GM18507 (cell line): ENCODE results near the gene SLC25A39.
A peak's percentile ranks its signal among the peaks of the same experiment; 100 is the strongest.

Source experiments
- DNase-seq: peaks from one replicate; pipeline ENCODE4 v3.0.0; 2011; ENCODE audit warnings: low read depth; ENCODE audit not compliant: insufficient read length; ENCODE audit errors: extremely low spot score
- FAIRE-seq: peaks from 2 replicates; lab custom pipeline; 2011; peaks lifted over from hg19 to GRCh38; lab: Jason Lieb, UNC

The SLC25A39 gene

DNA sequence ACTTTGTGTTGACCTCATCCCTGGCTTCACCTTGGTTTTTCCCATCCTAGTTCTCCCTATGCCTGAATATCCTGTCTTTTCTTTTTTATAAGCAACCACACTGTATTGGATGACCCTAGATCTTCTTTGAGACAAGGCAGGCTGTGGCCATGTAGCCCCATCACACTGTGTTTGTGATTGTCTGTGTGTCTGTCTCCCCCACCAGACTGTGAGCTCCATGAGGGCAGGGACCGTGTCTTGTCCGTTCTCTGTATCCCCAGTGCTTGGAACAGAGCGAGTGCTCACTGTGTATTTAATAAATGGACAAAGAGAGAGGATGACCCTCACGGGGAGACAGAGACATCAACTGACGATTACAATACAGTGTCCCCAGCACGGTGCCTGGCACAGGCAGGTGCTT, 7.1 kb downstream of the SLC25A39 start:
- FAIRE-seq: no peak
- no peak for DNase-seq

- FAIRE-seq: no peak
- DNase-seq: no peak
Measured at GRCh38 chr17:44315760-44316731, 8.6 kb downstream of the SLC25A39 start.

- FAIRE-seq (no peak), DNase-seq (no peak)
Measured at GRCh38 chr17:44314869-44315661, 9.6 kb downstream of the SLC25A39 start.

DNA sequence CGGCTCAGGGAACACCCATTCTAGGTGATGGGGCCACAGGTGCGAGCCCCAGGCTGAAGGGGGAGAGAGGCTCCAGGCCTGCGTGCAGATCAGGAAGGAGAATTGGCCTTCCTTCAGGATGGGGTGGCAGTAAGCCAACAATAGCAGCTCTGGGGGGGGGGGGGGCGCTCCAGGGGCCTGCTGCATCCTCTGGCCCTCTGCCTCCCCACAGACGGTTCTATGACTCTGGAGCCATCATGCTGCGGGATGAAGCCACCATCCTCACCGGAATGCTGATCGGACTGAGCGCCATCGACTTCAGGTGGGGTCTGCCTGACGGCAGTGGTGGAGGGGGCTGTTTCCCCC, 10.1 kb downstream of the SLC25A39 start:
- no peak for FAIRE-seq
- no peak for DNase-seq

DNA sequence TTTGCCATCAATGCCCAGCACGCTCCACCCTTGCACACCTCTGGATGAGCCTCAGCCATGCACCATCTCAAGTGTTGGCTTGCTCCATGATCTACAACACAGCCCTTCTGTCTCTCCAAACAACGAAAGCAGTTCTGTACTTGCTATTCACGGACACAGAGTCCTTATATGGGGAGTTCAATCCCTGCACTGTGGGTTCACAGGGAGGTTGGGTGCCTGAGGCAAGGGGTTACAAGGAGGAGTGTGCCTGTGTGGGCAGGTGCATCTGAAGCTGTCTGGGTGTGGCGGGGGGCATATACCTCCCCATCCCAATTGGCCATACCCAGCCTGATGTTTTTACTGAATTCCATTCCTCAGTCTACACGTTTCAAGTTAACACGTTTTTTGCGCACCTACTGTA, 10.6 kb downstream of the SLC25A39 start:
- FAIRE-seq: no peak

GRCh38 chr17:44312396-44313104, 12.1 kb downstream of the SLC25A39 start:
- FAIRE-seq: no peak
- DNase-seq: no peak

More for the DNA sequence above, 10.6 kb downstream of the SLC25A39 start:
- no peak for DNase-seq

DNA sequence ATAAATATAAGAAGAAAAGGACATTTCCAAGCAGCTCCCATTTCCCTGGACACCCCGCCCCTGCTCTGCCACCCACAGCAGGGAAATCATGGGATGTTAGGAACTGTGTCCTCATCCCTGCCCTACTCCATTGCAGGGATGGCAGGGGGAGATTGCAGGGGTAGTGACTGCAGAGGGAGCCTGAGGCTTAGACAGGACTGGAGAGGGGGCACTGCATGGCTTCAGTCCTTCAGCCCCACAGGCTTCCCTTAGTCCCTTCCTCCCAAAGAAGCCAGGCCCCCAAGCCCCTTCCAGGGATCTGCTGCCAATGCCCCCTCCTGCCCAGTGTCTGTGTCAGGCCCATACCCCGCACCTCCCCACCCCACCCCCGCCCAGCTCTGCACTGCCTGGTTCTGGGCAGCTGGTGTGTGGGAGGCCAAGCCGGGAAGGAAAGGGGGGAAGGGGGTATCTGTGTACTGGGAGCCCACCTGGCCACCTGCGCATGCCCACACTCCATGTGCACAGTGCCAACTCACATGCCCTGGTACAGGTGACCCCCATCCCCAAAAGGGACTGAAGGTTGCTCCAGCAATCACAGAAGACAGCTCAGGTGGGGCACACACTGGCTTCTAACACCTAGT, 13.0 kb downstream of the SLC25A39 start:
- DNase-seq (no peak), FAIRE-seq (no peak)

GRCh38 chr17:44310609-44311376, 13.8 kb downstream of the SLC25A39 start:
- DNase-seq (no peak), FAIRE-seq (no peak)

- DNase-seq (no peak), FAIRE-seq (no peak)
Measured at GRCh38 chr17:44310188-44310587, 14.4 kb downstream of the SLC25A39 start.

DNA sequence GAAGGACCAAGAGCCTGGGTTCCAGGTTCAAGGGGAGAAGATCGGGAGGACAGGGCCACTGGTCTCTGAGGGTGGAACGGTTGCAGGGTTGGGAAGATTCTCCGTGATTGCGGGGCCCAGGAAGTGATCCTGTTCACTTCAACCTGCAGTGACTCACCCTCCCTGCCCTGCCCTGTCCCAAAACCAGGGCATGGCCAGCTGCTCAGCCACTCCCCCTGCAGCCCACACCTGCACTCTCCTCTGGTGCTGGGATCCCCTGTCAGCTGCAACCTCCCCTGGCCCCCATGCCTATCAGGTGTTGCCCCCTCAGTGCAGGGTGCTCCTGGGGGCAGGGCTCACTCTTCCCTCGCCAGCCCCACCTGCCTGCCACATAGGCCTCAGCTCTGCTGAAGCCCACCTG, 15.2 kb downstream of the SLC25A39 start:
- DNase-seq: no peak
- FAIRE-seq: no peak

- FAIRE-seq (no peak), DNase-seq (no peak)
Measured at GRCh38 chr17:44308865-44309264, 15.8 kb downstream of the SLC25A39 start.

DNA sequence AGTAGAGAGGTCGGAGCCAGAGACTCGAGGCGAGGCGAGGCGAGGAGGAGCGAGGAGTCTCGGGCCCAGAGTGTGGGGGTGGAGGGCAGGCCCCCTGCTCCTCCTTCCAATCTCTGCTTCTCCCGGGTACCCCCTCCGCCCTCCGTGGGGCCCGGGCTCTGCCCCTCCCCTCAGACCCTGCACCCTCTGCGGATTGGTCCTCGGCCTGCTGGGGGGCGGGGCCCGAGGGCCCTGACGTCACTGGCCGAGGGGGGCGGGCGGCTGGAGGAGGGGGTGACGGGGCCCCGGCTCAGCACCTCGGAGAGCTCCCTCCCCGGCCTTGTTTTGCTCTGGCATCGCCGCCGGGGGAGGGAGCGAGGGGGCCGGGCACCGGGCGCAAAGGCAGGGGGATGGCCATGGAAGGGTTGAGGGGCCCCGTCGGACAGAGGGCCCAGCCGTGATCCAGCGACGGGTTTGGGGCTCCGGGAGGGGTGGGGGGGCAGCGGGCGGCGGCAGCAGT, 16.3 kb downstream of the SLC25A39 start, which contains the start of gene RUNDC3A:
Gene RUNDC3A (plus strand): TSS at position 282 of the 499 bp plus-strand sequence. CDS start 232 bp downstream, outside the sequence.
- FAIRE-seq (no peak), DNase-seq (peak; percentile 79)

- FAIRE-seq (no peak), DNase-seq (no peak)
Measured at GRCh38 chr17:44307387-44308186, 17.0 kb downstream of the SLC25A39 start.

- FAIRE-seq: no peak
- no peak for DNase-seq
Measured at GRCh38 chr17:44304651-44305050, 20.0 kb downstream of the SLC25A39 start.

GRCh38 chr17:44297975-44298374, 26.6 kb downstream of the SLC25A39 start:
- FAIRE-seq (no peak), DNase-seq (no peak)

DNA sequence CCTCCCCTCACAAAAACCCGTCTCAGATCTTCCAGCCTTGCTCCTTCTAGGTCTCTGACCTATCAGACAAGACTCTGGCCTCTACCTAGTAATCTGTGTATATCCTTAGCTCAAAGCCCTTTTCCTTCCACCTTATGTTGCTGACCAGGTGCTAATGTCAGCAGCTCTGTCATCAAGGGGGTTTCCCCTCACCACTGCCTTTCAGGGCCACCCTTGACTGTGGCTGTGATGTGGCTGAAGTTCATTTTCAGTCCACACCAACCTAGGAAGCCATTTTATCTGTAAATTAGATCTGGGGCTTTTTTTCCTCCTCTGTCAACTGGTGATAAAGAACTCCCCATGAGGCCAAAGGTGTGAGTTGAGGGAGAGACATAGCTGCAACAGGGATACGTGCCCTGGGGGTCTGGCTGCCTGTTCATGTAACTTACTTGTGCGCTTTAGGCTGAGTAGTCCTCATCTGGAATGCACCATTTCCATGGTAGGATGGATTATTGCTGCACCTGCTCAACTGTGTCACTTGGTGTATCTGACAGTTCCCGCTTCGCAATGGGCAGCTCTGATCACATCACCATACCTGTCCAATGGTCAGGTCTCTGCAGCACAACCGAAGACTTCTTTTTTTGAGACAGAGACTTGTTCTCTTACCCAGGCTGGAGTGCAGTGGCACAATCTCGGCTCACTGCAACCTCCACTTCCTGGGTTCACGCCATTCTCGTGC, 31.0 kb downstream of the SLC25A39 start:
- DNase-seq: no peak
- FAIRE-seq: no peak

DNA sequence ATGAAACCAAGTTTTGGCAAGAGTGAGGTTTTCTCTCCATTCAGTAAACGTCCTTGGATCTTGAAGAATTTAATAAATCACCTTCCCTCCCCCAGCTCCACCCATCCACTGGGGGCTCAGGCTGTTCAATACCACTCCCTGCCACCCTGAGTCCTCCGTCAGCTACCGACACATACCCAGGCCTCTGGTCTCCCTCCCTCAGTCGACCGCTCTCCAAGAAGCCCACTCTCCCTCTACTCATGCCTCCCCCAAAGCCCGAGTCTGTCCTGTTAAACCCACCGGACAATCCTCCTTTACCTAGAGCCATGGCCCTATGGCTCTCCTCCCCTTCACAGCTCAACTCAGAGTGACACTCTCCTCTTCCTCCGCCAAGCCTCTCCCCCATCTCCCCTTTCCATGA, 37.0 kb downstream of the SLC25A39 start:
- no peak for FAIRE-seq
- no peak for DNase-seq
